Lower leg skin (tissue), 4 donors: ENCODE data around the gene INPP4B. TPM values are rescaled to one million over a fixed set of nuclear protein-coding genes. Genes with fewer than 3 reads are reported as not detected.

Experiments used
- DNase-seq, 2 donors: peaks; one replicate each; pipeline ENCODE4 v3.0.0-alpha.2; 2019; ENCODE audit warnings: low spot score in 2 of 2
- H3K4me3 ChIP-seq: fragments of 200-600 bp; sonication (generic); 2 replicates; pipeline ENCODE4 v1.5.1; 2017; ENCODE audit warnings: mild to moderate bottlenecking, low read depth; ENCODE audit not compliant: poor library complexity, severe bottlenecking
- POLR2A ChIP-seq, 2 donors: fragments of 450-650 bp; IDR thresholded peaks; one replicate each; pipeline ENCODE4 v1.6.1; 2016 to 2017; ENCODE audit warnings: antibody characterized with exemption in 2 of 2, mild to moderate bottlenecking in 1 of 2, moderate library complexity in 1 of 2
- WGBS, 2 donors: methylation state at CpG; one replicate each; pipeline ENCODE4 v1.1.5; 2018; 5-methylcytosine and 5-hydroxymethylcytosine counted together
- intact Hi-C: fragments of 100-400 bp; cut with DNase I; formaldehyde crosslinking; loops from one replicate; pipeline ENCODE4 v1.15.0; 2023; ENCODE audit warnings: low total_unique reads
- total RNA-seq, 4 donors: library from RNA; depleted of rRNA; stranded (reverse); fragments of >200 nt; gene quantifications; one replicate each; pipeline ENCODE4 v1.1.0, GENCODE V29; 2016
- TF ChIP-seq, protein P1 (sequence below), 3 donors: fragments of 450-650 bp; IDR thresholded peaks; one replicate each; pipeline ENCODE4 v1.5.1; 2016; ENCODE audit warnings: antibody characterized with exemption in 3 of 3, mild to moderate bottlenecking in 3 of 3, moderate library complexity in 2 of 3

The INPP4B gene
- total RNA-seq, 4 donors from 2014 or later = 7.6 to 18.5 (median 17.6) TPM

- TF ChIP-seq, protein P1, sequence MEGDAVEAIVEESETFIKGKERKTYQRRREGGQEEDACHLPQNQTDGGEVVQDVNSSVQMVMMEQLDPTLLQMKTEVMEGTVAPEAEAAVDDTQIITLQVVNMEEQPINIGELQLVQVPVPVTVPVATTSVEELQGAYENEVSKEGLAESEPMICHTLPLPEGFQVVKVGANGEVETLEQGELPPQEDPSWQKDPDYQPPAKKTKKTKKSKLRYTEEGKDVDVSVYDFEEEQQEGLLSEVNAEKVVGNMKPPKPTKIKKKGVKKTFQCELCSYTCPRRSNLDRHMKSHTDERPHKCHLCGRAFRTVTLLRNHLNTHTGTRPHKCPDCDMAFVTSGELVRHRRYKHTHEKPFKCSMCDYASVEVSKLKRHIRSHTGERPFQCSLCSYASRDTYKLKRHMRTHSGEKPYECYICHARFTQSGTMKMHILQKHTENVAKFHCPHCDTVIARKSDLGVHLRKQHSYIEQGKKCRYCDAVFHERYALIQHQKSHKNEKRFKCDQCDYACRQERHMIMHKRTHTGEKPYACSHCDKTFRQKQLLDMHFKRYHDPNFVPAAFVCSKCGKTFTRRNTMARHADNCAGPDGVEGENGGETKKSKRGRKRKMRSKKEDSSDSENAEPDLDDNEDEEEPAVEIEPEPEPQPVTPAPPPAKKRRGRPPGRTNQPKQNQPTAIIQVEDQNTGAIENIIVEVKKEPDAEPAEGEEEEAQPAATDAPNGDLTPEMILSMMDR (IDR thresholded peaks at IDR 0.05) = no peak
- TF ChIP-seq POLR2A (IDR thresholded peaks at IDR 0.05) = no peak
- H3K4me3 ChIP-seq = no peak overlapping the region
- DNase-seq = no peak
- intact Hi-C loops = no loop called here
Measured at GRCh38 chr4:142236268-142236667, 609.8 kb downstream of the INPP4B start.

- 95% methylated on average over 2 of the region's 2 CpGs for WGBS, 2 donors
- DNase-seq = no peak
- intact Hi-C loops = no loop called here
- H3K4me3 ChIP-seq = no peak overlapping the region
- TF ChIP-seq, protein P1 (IDR thresholded peaks at IDR 0.05) = no peak
- no peak for TF ChIP-seq POLR2A (IDR thresholded peaks at IDR 0.05)
Measured at GRCh38 chr4:142231787-142232186, 614.3 kb downstream of the INPP4B start.

GRCh38 chr4:142230991-142231390 is 615.1 kb downstream of the INPP4B start:
- DNase-seq = no peak
- H3K4me3 ChIP-seq = no peak overlapping the region
- TF ChIP-seq, protein P1 (IDR thresholded peaks at IDR 0.05) = no peak
- TF ChIP-seq POLR2A (IDR thresholded peaks at IDR 0.05) = no peak
- WGBS, 2 donors = 79 to 91% methylated on average over 3 of the region's 3 CpGs
- intact Hi-C loops = no loop called here

GRCh38 chr4:142226014-142226413 is 620.1 kb downstream of the INPP4B start:
- intact Hi-C loops = no loop called here
- no peak for TF ChIP-seq POLR2A (IDR thresholded peaks at IDR 0.05)
- TF ChIP-seq, protein P1 (IDR thresholded peaks at IDR 0.05) = no peak

GRCh38 chr4:142222127-142222526 is 624.0 kb downstream of the INPP4B start:
- intact Hi-C loops = no loop called here
- no peak overlapping the region for H3K4me3 ChIP-seq
- DNase-seq = no peak
- TF ChIP-seq POLR2A (IDR thresholded peaks at IDR 0.05) = no peak
- TF ChIP-seq, protein P1 (IDR thresholded peaks at IDR 0.05) = no peak

More at GRCh38 chr4:142226014-142226413, 620.1 kb downstream of the INPP4B start:
- no peak for DNase-seq
- no peak overlapping the region for H3K4me3 ChIP-seq

DNA sequence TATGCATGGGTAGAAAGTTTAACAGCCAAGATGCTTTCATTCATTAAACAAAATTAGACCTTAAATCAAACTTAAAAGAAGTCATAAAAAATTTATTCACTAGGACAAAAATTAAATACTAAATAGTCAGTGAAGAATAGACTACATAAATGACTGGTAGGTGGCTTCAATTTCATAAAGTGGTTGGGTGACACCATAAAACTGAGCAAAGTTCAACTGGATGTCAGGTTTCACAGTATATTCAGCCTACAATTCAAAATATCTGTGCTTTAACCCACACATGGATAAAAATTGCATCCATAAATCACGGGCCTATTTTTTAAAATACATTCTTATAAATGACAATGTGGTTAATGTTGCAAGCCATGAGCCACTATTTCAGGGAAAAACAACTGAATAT is 627.4 kb downstream of the INPP4B start:
- WGBS, 2 donors = 65 to 86% methylated on average over 1 of the region's 1 CpG
- no peak for TF ChIP-seq POLR2A (IDR thresholded peaks at IDR 0.05)
- TF ChIP-seq, protein P1 (IDR thresholded peaks at IDR 0.05) = no peak
- H3K4me3 ChIP-seq = no peak overlapping the region
- intact Hi-C loops = no loop called here
- DNase-seq = no peak
